Loucy (cell line): ENCODE measurements around the gene JPH2.

Source experiments
- H2AFZ ChIP-seq: fragments of 200-600 bp; sonication (generic); 2 replicates; pipeline ENCODE4 v1.6.0; 2016; ENCODE audit warnings: antibody characterized with exemption, mild to moderate bottlenecking, low read length, moderate library complexity
- H3F3A ChIP-seq: fragments of 200-600 bp; 2 replicates; pipeline ENCODE4 v1.6.0; 2016; ENCODE audit warnings: antibody characterized with exemption, low read depth, mild to moderate bottlenecking
- H3K27me3 ChIP-seq: fragments of 200-600 bp; sonication (generic); 2 replicates; pipeline ENCODE4 v1.6.1; 2014; ENCODE audit warnings: low read length, mild to moderate bottlenecking; ENCODE audit not compliant: insufficient read depth, poor library complexity, severe bottlenecking
- H3K36me3 ChIP-seq: fragments of 200-600 bp; sonication (generic); 2 replicates; pipeline ENCODE4 v1.6.1; 2016; ENCODE audit warnings: low read length; ENCODE audit not compliant: insufficient read depth
- H3K4me1 ChIP-seq: fragments of 200-600 bp; sonication (generic); 2 replicates; pipeline ENCODE4 v1.5.1; 2014; ENCODE audit warnings: low read length, mild to moderate bottlenecking; ENCODE audit not compliant: insufficient read depth, poor library complexity, severe bottlenecking
- H3K4me2 ChIP-seq: fragments of 200-600 bp; sonication (generic); 2 replicates; pipeline ENCODE4 v1.6.0; 2014; ENCODE audit warnings: antibody characterized with exemption, low read length, low read depth, mild to moderate bottlenecking; ENCODE audit not compliant: poor library complexity, severe bottlenecking
- H3K4me3 ChIP-seq: fragments of 200-600 bp; sonication (generic); 2 replicates; pipeline ENCODE4 v1.5.1; 2014; ENCODE audit warnings: low read length, mild to moderate bottlenecking, mixed read lengths; ENCODE audit not compliant: poor library complexity, severe bottlenecking
- H3K79me2 ChIP-seq: fragments of 200-600 bp; sonication (generic); 2 replicates; pipeline ENCODE4 v1.6.1; 2014; ENCODE audit warnings: low read length; ENCODE audit not compliant: insufficient read depth
- H3K9ac ChIP-seq: fragments of 200-600 bp; sonication (generic); 2 replicates; pipeline ENCODE4 v1.6.0; 2014; ENCODE audit warnings: mild to moderate bottlenecking, low read depth, low read length, moderate library complexity; ENCODE audit not compliant: poor library complexity, severe bottlenecking
- H3K9me2 ChIP-seq: fragments of 200-600 bp; sonication (generic); replicated peaks from 2 replicates; pipeline ENCODE4 v1.6.1; 2016; ENCODE audit warnings: low read depth, low read length, mixed read lengths
- H3K9me3 ChIP-seq: fragments of 200-600 bp; sonication (generic); 2 replicates; pipeline ENCODE4 v1.6.1; 2014; ENCODE audit warnings: mild to moderate bottlenecking, antibody characterized with exemption, low read length, low read depth; ENCODE audit not compliant: insufficient read depth
- H4K20me1 ChIP-seq: fragments of 200-600 bp; sonication (generic); 2 replicates; pipeline ENCODE4 v1.6.0; 2014; ENCODE audit warnings: antibody characterized with exemption, low read length, mild to moderate bottlenecking; ENCODE audit not compliant: insufficient read depth, poor library complexity, severe bottlenecking
- EZH2phosphoT487 ChIP-seq: fragments of 200-600 bp; IDR thresholded peaks from 2 replicates; pipeline ENCODE4 v1.6.1; 2018; ENCODE audit warnings: antibody characterized with exemption, mild to moderate bottlenecking, moderate library complexity, borderline replicate concordance
- TF ChIP-seq, protein P1 (sequence below): fragments of 200-600 bp; sonication (generic); conservative IDR thresholded peaks from 2 replicates; pipeline ENCODE4 v1.5.1; 2014; ENCODE audit warnings: mild to moderate bottlenecking, antibody characterized with exemption, low read length

The JPH2 gene

DNA sequence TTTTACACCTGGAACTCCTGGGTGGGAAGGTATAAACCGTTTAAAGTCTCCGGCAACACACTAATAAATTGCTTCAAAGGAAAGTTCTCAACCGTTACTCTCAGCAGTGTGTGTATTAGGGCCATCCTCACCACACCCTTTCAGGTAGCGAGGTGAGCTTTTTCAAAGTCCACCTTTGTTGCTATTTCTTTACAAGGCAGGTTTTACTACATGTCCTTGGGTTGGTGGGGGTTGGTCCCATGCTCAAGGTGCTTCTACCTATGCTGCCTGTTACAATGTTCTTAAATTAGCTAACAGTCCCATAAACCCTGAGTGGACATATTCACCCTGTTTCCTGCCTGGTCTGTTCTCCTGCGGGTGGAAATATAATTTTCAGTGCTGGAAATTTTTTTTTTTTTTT lies 36.7 kb upstream of the JPH2 start:
- Histone ChIP-seq H4K20me1 (no peaks in the 10 kb centered on the region), H3K9me3 (no peaks in the 10 kb centered on the region), H3K27me3 (no peaks in the 10 kb centered on the region), H3K4me2 (no peak overlapping the region), H3K79me2 (no peaks in the 10 kb centered on the region), H3F3A (no peaks in the 10 kb centered on the region), H3K9ac (no peak overlapping the region), H2AFZ (no peak overlapping the region), H3K36me3 (no peaks in the 10 kb centered on the region), H3K4me1 (peaks cover 4% of the 10 kb centered on the region), H3K4me3 (no peak overlapping the region), H3K9me2 (no peaks in the 10 kb centered on the region)
- TF ChIP-seq EZH2phosphoT487 = no peak
- TF ChIP-seq, protein P1, sequence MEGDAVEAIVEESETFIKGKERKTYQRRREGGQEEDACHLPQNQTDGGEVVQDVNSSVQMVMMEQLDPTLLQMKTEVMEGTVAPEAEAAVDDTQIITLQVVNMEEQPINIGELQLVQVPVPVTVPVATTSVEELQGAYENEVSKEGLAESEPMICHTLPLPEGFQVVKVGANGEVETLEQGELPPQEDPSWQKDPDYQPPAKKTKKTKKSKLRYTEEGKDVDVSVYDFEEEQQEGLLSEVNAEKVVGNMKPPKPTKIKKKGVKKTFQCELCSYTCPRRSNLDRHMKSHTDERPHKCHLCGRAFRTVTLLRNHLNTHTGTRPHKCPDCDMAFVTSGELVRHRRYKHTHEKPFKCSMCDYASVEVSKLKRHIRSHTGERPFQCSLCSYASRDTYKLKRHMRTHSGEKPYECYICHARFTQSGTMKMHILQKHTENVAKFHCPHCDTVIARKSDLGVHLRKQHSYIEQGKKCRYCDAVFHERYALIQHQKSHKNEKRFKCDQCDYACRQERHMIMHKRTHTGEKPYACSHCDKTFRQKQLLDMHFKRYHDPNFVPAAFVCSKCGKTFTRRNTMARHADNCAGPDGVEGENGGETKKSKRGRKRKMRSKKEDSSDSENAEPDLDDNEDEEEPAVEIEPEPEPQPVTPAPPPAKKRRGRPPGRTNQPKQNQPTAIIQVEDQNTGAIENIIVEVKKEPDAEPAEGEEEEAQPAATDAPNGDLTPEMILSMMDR = no peak

DNA sequence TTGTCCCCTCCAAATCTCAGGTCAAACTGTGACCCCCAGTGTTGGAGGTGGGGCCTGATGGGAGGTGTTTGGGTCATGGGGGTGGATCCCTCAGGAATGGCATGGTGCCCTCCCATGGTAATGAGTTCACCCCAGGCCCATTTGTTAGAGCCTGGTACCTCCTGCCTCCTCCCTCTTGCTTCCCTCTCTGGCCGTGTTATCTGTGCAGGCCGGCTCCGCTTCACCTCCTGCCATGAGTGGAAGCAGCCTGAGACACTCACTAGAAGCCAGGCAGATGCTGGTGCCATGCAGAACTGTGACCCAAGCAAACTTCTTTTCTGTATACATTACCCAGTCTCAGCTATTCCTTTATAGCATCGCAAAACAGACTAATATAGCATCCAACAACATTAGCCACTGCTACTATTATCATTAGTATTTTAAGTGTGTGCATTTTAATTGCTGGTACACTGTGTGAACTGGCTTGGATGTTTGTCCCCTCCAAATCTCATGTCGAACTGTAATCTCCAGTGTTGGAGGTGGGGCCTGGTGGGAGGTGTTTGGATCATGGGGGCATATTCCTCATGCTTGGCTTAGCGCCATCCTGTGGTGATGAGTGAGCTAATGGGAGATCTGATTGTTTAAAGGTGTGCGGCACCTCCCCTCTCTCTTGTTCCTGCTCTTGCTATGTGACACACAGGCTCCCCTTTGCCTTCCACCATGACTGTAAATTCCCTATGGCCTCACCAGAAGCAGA lies 35.8 kb upstream of the JPH2 start:
- Histone ChIP-seq H3K27me3 (no peaks in the 10 kb centered on the region), H3K4me1 (peaks cover 13% of the 10 kb centered on the region), H3K9me2 (no peaks in the 10 kb centered on the region), H3K36me3 (no peaks in the 10 kb centered on the region), H2AFZ (no peak overlapping the region), H4K20me1 (no peaks in the 10 kb centered on the region), H3F3A (0 out of 2 replicates have a peak, but pooled peaks cover 3% of the 10 kb centered on the region), H3K4me3 (no peak overlapping the region), H3K4me2 (no peak overlapping the region), H3K9ac (no peak overlapping the region), H3K79me2 (no peaks in the 10 kb centered on the region), H3K9me3 (no peaks in the 10 kb centered on the region)
- TF ChIP-seq, protein P1 = peak; percentile 48
- TF ChIP-seq EZH2phosphoT487 = no peak

- H3K36me3 ChIP-seq = no peaks in the 10 kb centered on the region
- H3F3A ChIP-seq = peaks cover 6% of the 10 kb centered on the region; the same call in 1 of the 2 replicates
- TF ChIP-seq, protein P1 = no peak
- no peak for TF ChIP-seq EZH2phosphoT487
- no peak overlapping the region for H2AFZ ChIP-seq
- no peaks in the 10 kb centered on the region for H3K79me2 ChIP-seq
- H3K4me3 ChIP-seq = no peak overlapping the region
- H3K4me2 ChIP-seq = no peak overlapping the region
- no peaks in the 10 kb centered on the region for H3K27me3 ChIP-seq
- no peaks in the 10 kb centered on the region for H4K20me1 ChIP-seq
- no peaks in the 10 kb centered on the region for H3K9me3 ChIP-seq
- no peaks in the 10 kb centered on the region for H3K9me2 ChIP-seq
- peaks cover 20% of the 10 kb centered on the region for H3K4me1 ChIP-seq
- no peak overlapping the region for H3K9ac ChIP-seq
Measured at GRCh38 chr20:44222027-44222426, 35.0 kb upstream of the JPH2 start.
